Stimulated activated CD4-positive, alpha-beta T cell treated with anti-CD3 and anti-CD28 coated beads, TNF-alpha, amount 100 ng/mL, for 24 hours (primary cell): Measurements from ENCODE around the gene ZNF365.
"Not testable (repeated sequence)": the region's sequence is repeated elsewhere in the genome, so short reads cannot be mapped to it uniquely, and the experiment has no call there.

Experiments used
- DNase-seq, 3 experiments: peaks; one replicate each; pipeline ENCODE4 v3.0.0-alpha.2; 2020; ENCODE audit warnings: low read depth in 3 of 3

ZNF365 gene

DNA sequence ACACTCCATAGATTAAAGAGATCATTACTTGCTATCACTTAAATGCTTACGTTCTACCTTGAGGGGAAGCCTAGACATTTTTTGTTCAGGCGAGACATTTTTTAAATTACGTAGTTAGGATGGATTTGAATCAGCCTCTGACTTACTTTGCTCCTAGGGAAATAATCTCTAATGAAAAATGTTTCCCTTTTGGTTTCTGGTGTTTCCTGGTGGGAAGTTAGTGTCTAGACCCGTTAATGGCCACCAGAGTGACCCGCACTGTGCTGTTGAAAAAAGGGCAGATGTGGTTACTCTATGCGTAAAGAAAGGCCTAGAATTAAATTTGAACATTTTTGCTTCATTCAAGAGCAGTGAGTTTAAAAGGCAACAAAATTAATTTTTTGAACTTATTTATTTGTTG lies 3.8 kb downstream of the ZNF365 start:
- no peak for DNase-seq

GRCh38 chr10:62378877-62379276 lies 4.7 kb downstream of the ZNF365 start:
- DNase-seq = not testable (repeated sequence)

DNA sequence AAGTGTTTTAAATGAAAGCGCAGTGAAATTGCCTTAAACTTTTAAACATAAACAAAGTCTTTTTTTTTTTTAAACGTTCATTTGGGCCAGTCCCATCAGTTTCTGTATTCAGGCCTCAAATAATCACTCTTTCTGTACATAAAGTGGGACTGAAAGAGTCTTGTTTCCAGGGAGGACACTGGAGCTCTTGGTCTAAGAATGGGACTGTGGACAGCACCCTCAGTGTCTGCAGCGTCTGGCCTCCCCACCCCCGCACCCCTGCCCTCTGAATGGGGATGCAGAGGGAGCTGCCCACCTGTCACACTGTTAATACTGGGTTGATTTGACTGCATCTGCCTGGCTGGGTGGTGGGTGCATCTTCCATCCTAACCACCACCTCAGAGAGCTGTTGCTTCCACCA lies 5.2 kb downstream of the ZNF365 start:
- DNase-seq = no peak

GRCh38 chr10:62380016-62380415 lies 5.8 kb downstream of the ZNF365 start:
- no peak for DNase-seq

DNA sequence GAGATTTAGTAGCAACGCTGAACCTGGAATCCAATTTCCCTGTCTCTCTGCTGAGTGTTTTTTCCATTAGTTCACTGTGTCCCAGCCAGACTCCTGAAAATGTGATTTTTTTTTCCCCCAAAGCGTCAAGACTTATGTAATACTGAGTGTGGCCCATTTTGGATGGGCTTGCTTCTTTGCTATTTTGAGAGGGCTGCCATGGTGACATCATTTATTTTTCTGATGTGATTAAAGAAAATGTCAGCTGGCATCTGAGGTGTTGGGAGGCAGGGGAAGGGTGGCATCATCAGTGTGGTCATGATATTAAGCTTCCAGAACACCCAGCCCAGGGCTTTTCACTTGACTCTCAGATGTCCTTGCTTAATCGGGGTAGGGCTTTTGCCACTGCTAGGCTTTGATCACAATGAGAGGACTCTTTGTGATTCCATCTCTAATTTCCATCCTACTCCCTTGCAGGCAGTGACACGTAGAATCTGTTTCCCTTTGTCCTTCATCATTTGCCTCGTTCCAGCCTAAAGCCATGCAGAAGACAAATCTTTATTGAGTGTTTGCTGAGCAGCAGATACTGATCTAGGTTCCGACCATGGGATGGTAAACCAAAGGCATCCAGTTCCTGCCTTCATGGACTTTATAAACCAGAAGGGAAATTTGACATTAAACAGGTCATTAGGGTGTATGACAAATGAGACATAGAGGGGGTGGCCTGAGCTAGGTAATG lies 7.4 kb downstream of the ZNF365 start:
- DNase-seq = no peak

DNA sequence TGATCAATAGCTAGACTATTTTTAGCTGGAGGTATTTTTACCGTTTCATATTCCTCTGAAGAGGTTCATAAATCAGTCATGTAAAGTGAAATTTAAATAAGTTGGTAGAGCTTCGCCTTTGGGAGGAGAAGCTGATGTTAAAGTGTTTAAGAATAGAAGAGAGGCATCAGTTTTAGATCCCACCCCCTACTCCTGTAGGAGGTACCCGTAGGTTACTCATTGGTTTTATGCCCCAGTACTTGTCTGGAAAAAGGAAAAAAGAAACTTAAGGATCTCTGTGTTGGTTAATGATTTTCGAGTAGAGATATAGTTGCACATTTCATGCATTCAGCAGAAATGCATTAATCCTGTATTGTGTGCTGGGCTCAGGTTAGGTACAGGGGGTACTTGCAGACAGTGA lies 8.7 kb downstream of the ZNF365 start:
- no peak for DNase-seq

GRCh38 chr10:62384057-62384446 lies 9.9 kb downstream of the ZNF365 start:
- peak; percentile 11 to 40 (median 19) for DNase-seq

GRCh38 chr10:62384447-62385081 lies 10.4 kb downstream of the ZNF365 start:
- no peak for DNase-seq

DNA sequence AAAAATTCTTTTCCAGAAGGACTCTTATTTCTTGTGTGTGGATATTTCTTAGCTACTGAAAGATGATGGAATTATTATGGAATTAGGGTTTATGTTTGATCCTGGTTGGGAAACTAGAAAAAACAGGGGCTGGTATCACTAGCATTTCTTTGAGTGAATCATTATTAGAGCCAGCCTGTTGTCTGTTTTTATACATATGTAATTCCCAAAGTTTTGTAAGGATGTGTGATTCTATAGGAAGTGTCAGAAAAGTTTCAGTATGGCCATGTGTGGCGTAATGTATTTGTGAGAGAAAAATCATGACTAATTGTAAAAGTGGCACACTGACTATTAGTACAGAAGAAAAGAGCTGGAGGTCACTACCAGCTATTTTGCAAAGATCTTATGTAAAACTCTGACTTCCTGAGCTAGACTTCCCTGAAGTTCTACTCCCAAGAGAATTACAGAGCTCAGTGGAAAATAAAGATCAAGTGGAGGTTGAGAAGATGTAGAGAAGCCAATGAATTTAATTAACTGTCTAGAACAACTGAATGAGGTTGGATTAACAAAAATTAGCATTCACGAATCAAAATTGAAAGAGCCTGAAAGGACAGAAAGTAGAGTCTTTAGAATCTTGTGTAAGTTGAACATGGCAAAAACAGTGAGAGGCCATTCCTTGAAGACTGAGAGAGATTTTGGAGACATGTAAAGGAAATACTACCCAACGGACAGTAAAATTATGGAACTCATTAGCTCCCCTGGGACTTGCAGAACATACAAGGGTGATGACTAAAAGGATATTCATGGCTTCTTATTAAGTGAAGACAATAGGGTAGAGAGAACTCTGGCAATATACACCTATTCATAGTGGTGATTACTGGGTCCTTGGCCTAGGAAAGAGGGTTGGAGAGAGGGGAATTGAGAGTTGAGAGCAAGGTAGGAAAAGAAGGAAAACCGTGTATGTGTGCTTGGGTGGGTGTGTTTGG lies 12.5 kb downstream of the ZNF365 start:
- DNase-seq = no peak

- DNase-seq = no peak
Observed at GRCh38 chr10:62388328-62388727, 14.2 kb downstream of the ZNF365 start.

DNA sequence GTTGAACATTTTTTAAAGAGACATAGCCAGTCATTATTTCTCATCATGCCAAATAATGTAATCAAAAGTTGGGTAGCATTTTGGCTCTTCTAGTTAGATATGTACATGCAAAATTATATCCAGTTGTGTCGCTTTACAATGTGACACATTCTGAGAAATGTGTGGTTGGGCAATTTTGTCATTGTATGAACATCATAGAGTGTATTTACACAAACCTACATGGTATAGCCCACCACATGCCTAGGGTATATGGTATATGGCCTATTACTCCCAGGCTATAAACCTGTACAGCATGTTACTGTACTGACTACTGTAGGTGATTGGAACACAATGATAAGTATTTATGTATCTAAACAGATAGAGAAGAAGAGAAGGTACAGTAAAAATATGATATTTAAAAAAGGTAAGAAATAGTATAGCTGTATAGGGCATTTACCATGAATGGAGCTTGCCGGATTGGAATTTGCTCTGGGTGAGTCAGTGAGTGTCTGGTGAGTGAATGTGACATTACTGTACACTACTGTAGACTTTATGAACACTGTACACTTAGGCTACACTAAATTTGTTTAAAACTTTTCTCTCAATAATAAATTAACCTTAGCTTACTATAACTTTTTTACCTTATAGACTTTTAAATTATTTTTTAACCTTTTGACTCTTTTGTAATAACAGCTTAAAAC lies 16.5 kb downstream of the ZNF365 start:
- DNase-seq = no peak

- DNase-seq = no peak
Observed at GRCh38 chr10:62393237-62393636, 19.1 kb downstream of the ZNF365 start.

DNA sequence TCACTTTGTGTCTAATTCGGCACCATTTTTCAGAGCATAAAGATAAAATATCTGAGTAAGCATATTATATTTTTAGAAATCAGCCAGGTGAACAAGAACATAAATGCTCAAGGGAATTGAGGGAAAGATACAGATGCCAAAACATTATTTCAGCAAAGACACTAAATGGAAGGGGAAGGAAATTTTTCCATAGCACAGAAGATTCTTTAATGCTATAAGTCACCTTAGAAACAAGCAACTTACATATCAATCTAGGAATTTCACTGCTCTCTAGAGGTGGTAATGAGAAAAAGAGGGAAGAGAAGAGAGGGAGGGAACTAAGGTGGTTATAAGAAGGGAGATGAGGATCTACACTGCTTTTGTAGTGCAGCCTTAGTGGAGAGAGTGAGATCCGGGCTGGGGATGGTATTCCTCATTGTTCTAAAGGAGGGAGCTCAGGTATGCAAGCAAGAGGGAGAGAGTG lies 20.4 kb downstream of the ZNF365 start:
- no peak for DNase-seq

DNA sequence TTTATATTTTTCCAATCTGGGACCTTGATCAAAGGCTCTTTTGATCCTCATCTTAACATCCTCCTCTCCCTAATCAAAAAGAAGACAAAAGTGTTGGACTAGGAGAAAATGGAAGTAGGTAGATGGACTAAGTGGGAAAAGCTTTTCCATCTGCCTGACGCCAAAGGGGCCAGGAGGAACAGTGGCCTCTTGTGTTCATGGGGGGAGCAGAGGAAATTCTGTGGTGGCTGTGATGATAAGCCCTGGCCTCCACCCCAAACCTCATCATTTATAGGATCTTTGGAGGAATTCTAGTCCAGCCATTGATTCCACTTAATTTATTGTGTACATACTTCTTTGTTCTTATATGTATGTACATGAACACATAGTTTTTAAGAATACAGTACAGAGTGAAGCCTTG lies 21.7 kb downstream of the ZNF365 start:
- no peak for DNase-seq

- DNase-seq = no peak
Observed at GRCh38 chr10:62396864-62397263, 22.7 kb downstream of the ZNF365 start.

DNA sequence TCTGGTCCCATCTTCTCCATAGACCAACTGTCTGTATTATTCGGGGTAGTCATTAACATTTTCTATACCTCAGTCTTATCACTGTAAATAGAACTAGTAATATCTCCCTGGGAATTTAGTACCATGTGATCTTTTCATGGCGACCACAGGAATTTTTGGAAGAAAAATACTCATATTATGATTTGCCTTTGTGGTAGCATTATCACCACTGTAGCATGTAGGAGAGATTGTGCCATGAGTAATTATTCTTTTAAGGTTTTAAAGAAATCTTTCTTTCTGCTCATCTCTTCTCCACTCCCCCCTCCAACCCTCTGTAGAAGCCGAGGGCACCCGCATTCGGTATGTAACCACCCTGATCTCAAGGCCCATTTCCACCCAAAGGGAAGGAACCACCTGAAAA lies 25.0 kb downstream of the ZNF365 start:
- DNase-seq = no peak

- no peak for DNase-seq
Observed at GRCh38 chr10:62402508-62402907, 28.3 kb downstream of the ZNF365 start.

DNA sequence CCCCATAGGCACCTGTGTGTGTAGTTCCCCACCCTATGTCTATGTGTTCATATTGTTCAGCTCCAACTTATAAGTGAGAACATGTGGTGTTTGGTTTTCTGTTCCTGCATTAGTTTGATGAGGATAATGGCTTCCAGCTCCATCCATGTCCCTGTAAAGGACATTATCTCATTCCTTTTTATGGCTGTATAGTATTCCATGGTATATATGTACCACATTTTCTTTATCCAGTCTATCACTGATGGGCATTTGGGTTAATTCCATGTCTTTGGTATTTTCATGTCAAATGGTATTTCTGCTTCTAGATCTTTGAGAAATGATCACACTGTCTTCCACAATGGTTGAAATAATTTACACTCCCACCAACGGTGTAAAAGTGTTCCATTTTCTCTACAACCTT lies 36.4 kb downstream of the ZNF365 start:
- not testable (repeated sequence) for DNase-seq

DNA sequence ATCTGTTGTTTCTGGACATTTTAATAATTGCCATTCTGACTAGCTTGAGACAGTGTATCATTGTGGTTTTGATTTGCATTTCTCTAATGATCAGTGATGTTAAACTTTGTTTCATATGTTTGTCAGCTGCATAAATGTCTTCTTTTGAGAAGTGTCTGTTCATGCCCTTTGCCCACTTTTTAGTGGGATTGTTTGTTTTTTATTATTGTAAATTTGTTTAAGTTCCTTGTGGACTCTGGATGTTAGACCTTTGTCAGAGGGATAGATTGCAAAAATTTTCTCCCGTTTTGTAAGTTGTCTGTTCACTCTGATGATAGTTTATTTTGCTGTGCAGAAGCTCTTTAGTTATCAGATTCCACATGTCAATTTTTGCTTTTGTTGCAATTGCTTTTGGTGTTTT lies 36.8 kb downstream of the ZNF365 start:
- not testable (repeated sequence) for DNase-seq

DNA sequence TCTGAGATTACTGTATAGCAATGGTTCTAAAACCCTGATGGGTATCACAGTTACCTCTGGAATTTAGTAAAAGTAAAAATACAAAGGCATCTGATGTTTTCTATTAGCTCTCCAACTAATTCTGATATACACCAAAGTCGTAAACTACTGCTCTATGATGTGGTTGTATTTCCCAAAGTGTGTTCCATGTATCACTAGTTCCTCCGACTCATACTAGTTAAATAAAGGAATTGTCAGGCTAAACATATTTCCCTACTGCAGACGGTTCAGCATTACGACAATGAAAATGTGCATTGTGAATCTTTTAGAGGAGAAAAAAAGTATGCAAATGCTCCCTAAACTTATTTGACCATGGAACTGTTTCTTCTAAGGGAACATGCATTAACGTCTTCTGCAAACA lies 38.9 kb downstream of the ZNF365 start:
- DNase-seq = no peak

- no peak for DNase-seq
Observed at GRCh38 chr10:62413652-62414051, 39.5 kb downstream of the ZNF365 start.

GRCh38 chr10:62414359-62414758 lies 40.2 kb downstream of the ZNF365 start:
- DNase-seq = no peak
